ENCODE measurements around the gene ZCCHC14.
A peak's percentile ranks its signal among the peaks of the same experiment; 100 is the strongest.
"Not testable (repeated sequence)": the region's sequence is repeated elsewhere in the genome, so short reads cannot be mapped to it uniquely, and the experiment has no call there.

Gene ZCCHC14

GRCh38 chr16:87495578-87496446 is 3.0 kb upstream of the ZCCHC14 start:
- DNase-seq, result no peak

- DNase-seq, result no peak
These were observed 920 bp upstream of the ZCCHC14 start for GRCh38 chr16:87493608-87494280.

GRCh38 chr16:87492291-87492630 is 563 bp downstream of the ZCCHC14 start:
- no peak for DNase-seq

GRCh38 chr16:87491522-87492290 is 1.1 kb downstream of the ZCCHC14 start:
- no peak for DNase-seq

- DNase-seq, result peak; percentile 57 to 63
These were observed 1.9 kb downstream of the ZCCHC14 start for GRCh38 chr16:87490799-87491521.

- no peak for DNase-seq
These were observed 2.6 kb downstream of the ZCCHC14 start for GRCh38 chr16:87490096-87490798.

- DNase-seq, result no peak
These were observed 3.3 kb downstream of the ZCCHC14 start for GRCh38 chr16:87489434-87490045.

GRCh38 chr16:87488960-87489359 is 3.9 kb downstream of the ZCCHC14 start:
- not testable (repeated sequence) for DNase-seq

- no peak for DNase-seq
These were observed 5.4 kb downstream of the ZCCHC14 start for GRCh38 chr16:87487361-87487924.

- no peak for DNase-seq
These were observed 6.0 kb downstream of the ZCCHC14 start for GRCh38 chr16:87486713-87487247.

GRCh38 chr16:87486282-87486681 is 6.5 kb downstream of the ZCCHC14 start:
- DNase-seq, result no peak

- DNase-seq, result not testable (repeated sequence)
These were observed 7.0 kb downstream of the ZCCHC14 start for GRCh38 chr16:87485792-87486191.

GRCh38 chr16:87484487-87485331 is 8.1 kb downstream of the ZCCHC14 start:
- DNase-seq, result no peak

GRCh38 chr16:87483481-87483880 is 9.3 kb downstream of the ZCCHC14 start:
- no peak for DNase-seq

- DNase-seq, result not testable (repeated sequence)
These were observed 10.2 kb downstream of the ZCCHC14 start for GRCh38 chr16:87482670-87483069.

- no peak for DNase-seq
These were observed 10.6 kb downstream of the ZCCHC14 start for GRCh38 chr16:87482266-87482665.

- not testable (repeated sequence) for DNase-seq
These were observed 11.1 kb downstream of the ZCCHC14 start for GRCh38 chr16:87481711-87482110.

GRCh38 chr16:87477209-87477981 is 15.4 kb downstream of the ZCCHC14 start:
- DNase-seq, result not testable (repeated sequence)

GRCh38 chr16:87474566-87474996 is 18.2 kb downstream of the ZCCHC14 start:
- no peak for DNase-seq

All from activated CD4-positive, alpha-beta T cell treated with anti-CD3 and anti-CD28 coated beads, Interleukin-2, amount 50 U/mL, for 4 hours (primary cell).